HCT116 (cell line): ENCODE measurements around the gene CENPF. TPM values are rescaled to one million over a fixed set of nuclear protein-coding genes. Genes with fewer than 3 reads are reported as not detected.

Experiments used
- ATAC-seq: fragments of 200-7000 bp; cut with Tn5 transposase; 2 replicates; pipeline ENCODE4 v1.9.1; 2020; ENCODE audit warnings: mild to moderate bottlenecking, moderate library complexity
- BruUV-seq: library from RNA; stranded (reverse); fragments of 400-500 nt; replicated peaks from 2 replicates; lab custom pipeline; 2021; lab: Mats Ljungman, UMichigan
- CTCF ChIA-PET: fragments of 300-600 bp; sonication (Branson Sonifier 250); formaldehyde crosslinking; loops from one replicate; lab custom pipeline; 2021; ENCODE audit warnings: antibody characterized with exemption; lab: Charles Lee
- POLR2A ChIA-PET: fragments of 300-600, 350-600 bp; sonication (Branson Sonifier 250); formaldehyde crosslinking; loops from one replicate; lab custom pipeline; 2021; ENCODE audit warnings: antibody characterized with exemption; lab: Charles Lee
- RAD21 ChIA-PET, 2 experiments: fragments of 300-600 bp; sonication (Branson Sonifier 250); formaldehyde crosslinking; loops; one replicate each; lab custom pipeline; 2023; ENCODE audit warnings: low total read pairs in 2 of 2; ENCODE audit not compliant: uncharacterized antibody in 2 of 2, unreplicated experiment in 2 of 2, low non-redundant PET in 1 of 2; lab: Charles Lee
- DNase-seq: peaks from one replicate; pipeline ENCODE4 v3.0.0-alpha.2; 2010; ENCODE audit warnings: low read depth, low spot score
- H2AFZ ChIP-seq: fragments of 200-600 bp; shearing (Covaris generic), sonication (generic); 2 replicates; pipeline ENCODE4 v1.6.1; 2017; ENCODE audit warnings: low read depth, mixed run types, mixed read lengths, antibody characterized with exemption, low read length; ENCODE audit not compliant: poor library complexity, severe bottlenecking
- H3K27ac ChIP-seq: 2 replicates; pipeline ENCODE4 v1.5.1; 2012; ENCODE audit warnings: low read depth, low read length
- H3K27me3 ChIP-seq: fragments of 200-600 bp; sonication (generic); 2 replicates; pipeline ENCODE4 v1.6.1; 2016; ENCODE audit warnings: mixed run types, low read length, mixed read lengths; ENCODE audit not compliant: insufficient read depth
- H3K36me3 ChIP-seq, 2 experiments: fragments of 200-500 bp in 1 of 2; fragments of 200-600 bp in 1 of 2; sonication (Bioruptor generic) in 1 of 2; sonication (generic) in 1 of 2; 2 replicates each; pipeline versions ENCODE4 v1.5.1 to v1.6.1; 2014 to 2016; ENCODE audit warnings: low read length in 2 of 2, inconsistent platforms in 1 of 2, mixed read lengths in 1 of 2, mixed run types in 1 of 2; ENCODE audit not compliant: insufficient read depth in 2 of 2, control insufficient read depth in 1 of 2
- H3K4me1 ChIP-seq, 2 experiments: fragments of 200-600 bp in 1 of 2; sonication (generic) in 1 of 2; 2 replicates each; pipeline versions ENCODE4 v1.5.1 to v1.6.1; 2012 to 2017; ENCODE audit warnings: low read length in 2 of 2, inconsistent platforms in 1 of 2, mild to moderate bottlenecking in 1 of 2, mixed read lengths in 1 of 2, mixed run types in 1 of 2, moderate library complexity in 1 of 2; ENCODE audit not compliant: insufficient read depth in 2 of 2, control insufficient read depth in 1 of 2
- H3K4me2 ChIP-seq: fragments of 200-600 bp; sonication (generic); 2 replicates; pipeline ENCODE4 v1.6.1; 2017; ENCODE audit warnings: mixed run types, low read length, mixed read lengths
- H3K4me3 ChIP-seq, 2 experiments: fragments of 200-600 bp in 1 of 2; sonication (generic) in 1 of 2; replicated peaks in 1 of 2; 2 replicates each; pipeline ENCODE4 v1.5.1; 2011 to 2016; ENCODE audit warnings: low read length in 2 of 2, control low read depth in 1 of 2, low read depth in 1 of 2, mild to moderate bottlenecking in 1 of 2, mixed read lengths in 1 of 2, mixed run types in 1 of 2
- H3K79me2 ChIP-seq: fragments of 200-600 bp; sonication (generic); 2 replicates; pipeline ENCODE4 v1.6.1; 2017; ENCODE audit warnings: mild to moderate bottlenecking, mixed run types, low read length, moderate library complexity, mixed read lengths; ENCODE audit not compliant: insufficient read depth
- H3K9ac ChIP-seq: fragments of 200-600 bp; sonication (generic); 2 replicates; pipeline ENCODE4 v1.6.1; 2016; ENCODE audit warnings: low read length, mixed read lengths
- H3K9me2 ChIP-seq: fragments of 200-600 bp; sonication (generic), shearing (Covaris generic); 2 replicates; pipeline ENCODE4 v1.6.1; 2017; ENCODE audit warnings: mixed run types, mild to moderate bottlenecking, moderate library complexity; ENCODE audit not compliant: insufficient read depth
- H3K9me3 ChIP-seq, 2 experiments: fragments of 200-500 bp in 1 of 2; fragments of 200-600 bp in 1 of 2; sonication (Bioruptor generic) in 1 of 2; sonication (generic) in 1 of 2; 2 replicates each; pipeline ENCODE4 v1.6.1; 2014 to 2017; ENCODE audit warnings: low read length in 2 of 2, mixed read lengths in 2 of 2, inconsistent platforms in 1 of 2, low read depth in 1 of 2, mild to moderate bottlenecking in 1 of 2, mixed run types in 1 of 2, moderate library complexity in 1 of 2; ENCODE audit not compliant: control insufficient read depth in 1 of 2, insufficient read depth in 1 of 2
- H4K20me1 ChIP-seq: fragments of 200-600 bp; sonication (generic), shearing (Covaris generic); 2 replicates; pipeline ENCODE4 v1.6.1; 2017; ENCODE audit warnings: mixed run types, mild to moderate bottlenecking, moderate library complexity; ENCODE audit not compliant: insufficient read depth
- CBX3 ChIP-seq: IDR thresholded peaks from 2 replicates; pipeline ENCODE4 v1.6.1; 2012; ENCODE audit warnings: low read depth
- CEBPB ChIP-seq: IDR thresholded peaks from 2 replicates; pipeline ENCODE4 v1.6.1; 2012; ENCODE audit warnings: low read depth
- EGR1 ChIP-seq: IDR thresholded peaks from 2 replicates; pipeline ENCODE4 v1.6.1; 2012; ENCODE audit warnings: low read depth
- ELF1 ChIP-seq: IDR thresholded peaks from 2 replicates; pipeline ENCODE4 v1.6.1; 2012; ENCODE audit warnings: low read depth, borderline replicate concordance
- EZH2phosphoT487 ChIP-seq: fragments of 200-600 bp; IDR thresholded peaks from 2 replicates; pipeline ENCODE4 v1.6.1; 2018; ENCODE audit warnings: antibody characterized with exemption, borderline replicate concordance
- FOSL1 ChIP-seq: IDR thresholded peaks from 2 replicates; pipeline ENCODE4 v1.6.1; 2012; ENCODE audit warnings: low read depth
- JUND ChIP-seq: IDR thresholded peaks from 2 replicates; pipeline ENCODE4 v1.6.1; 2012
- POLR2AphosphoS5 ChIP-seq: IDR thresholded peaks from 2 replicates; pipeline ENCODE4 v1.6.1; 2011; ENCODE audit warnings: mild to moderate bottlenecking, low read depth, low read length, moderate library complexity
- SP1 ChIP-seq: IDR thresholded peaks from 2 replicates; pipeline ENCODE4 v1.6.1; 2012; ENCODE audit warnings: low read depth
- TCF7L2 ChIP-seq: IDR thresholded peaks from 2 replicates; pipeline ENCODE4 v1.7.0; 2011; ENCODE audit warnings: borderline replicate concordance, inconsistent platforms; ENCODE audit not compliant: insufficient read depth, insufficient read length; ENCODE audit errors: extremely low read depth
- ZBTB33 ChIP-seq: IDR thresholded peaks from 2 replicates; pipeline ENCODE4 v1.6.1; 2011; ENCODE audit warnings: mild to moderate bottlenecking, low read length, moderate library complexity; ENCODE audit not compliant: insufficient replicate concordance; ENCODE audit errors: extremely low read depth
- ZFX ChIP-seq: fragments of 450-650 bp; IDR thresholded peaks from 2 replicates; pipeline ENCODE4 v1.6.1; 2017
- ZNF274 ChIP-seq: fragments of 200-500 bp; sonication (Bioruptor generic); IDR thresholded peaks from 2 replicates; pipeline ENCODE4 v1.6.1; 2014; ENCODE audit warnings: mild to moderate bottlenecking, low read depth, low read length, inconsistent platforms
- intact Hi-C: fragments of 100-400 bp; cut with micrococcal nuclease; formaldehyde crosslinking; loops from 2 replicates; pipeline ENCODE4 v1.10.0; 2022
- total RNA-seq: library from RNA; stranded (reverse); gene quantifications from one replicate; pipeline ENCODE4 v1.2.1, GENCODE V29; 2021; ENCODE audit not compliant: unreplicated experiment
- TF ChIP-seq, protein P1 (sequence below): IDR thresholded peaks from 2 replicates; pipeline ENCODE4 v1.6.1; 2012
- TF ChIP-seq, protein P2 (sequence below): IDR thresholded peaks from 2 replicates; pipeline ENCODE4 v1.6.1; 2012

Gene CENPF
- total RNA-seq, 1 experiment from 2014 or later, result 120 TPM

GRCh38 chr1:214588963-214589597 is 13.9 kb upstream of the CENPF start:
- Histone ChIP-seq H3K9ac (no peak overlapping the region), H3K27me3 (no peaks in the 10 kb centered on the region), H3K9me2 (no peaks in the 10 kb centered on the region), H3K4me3 (no peak overlapping the region), H3K79me2 (no peaks in the 10 kb centered on the region), H2AFZ (no peak overlapping the region), H3K36me3 (no peaks in the 10 kb centered on the region), H3K9me3 (no peaks in the 10 kb centered on the region), H3K4me2 (no peak overlapping the region), H4K20me1 (no peaks in the 10 kb centered on the region), H3K27ac (no peak overlapping the region), H3K4me1 (0 out of 4 replicates have a peak, but pooled peaks cover 0 to 5% of the 10 kb centered on the region in 2 experiments)
- ChIA-PET RAD21 (interaction anchor here in 1 of 2 experiments (0.7 kb wide), 1 partner anchor 73 kb away, joined by 3 read pairs; no protein-coding TSS in a partner anchor), POLR2A (no interaction called here), CTCF (interaction anchor here (8.7 kb wide), 1 partner anchor 257 kb away, joined by 130 read pairs; no protein-coding TSS in a partner anchor)
- ATAC-seq (no peak), DNase-seq (no peak)
- no peak for TF ChIP-seq ZNF274
- no peak for TF ChIP-seq CBX3
- TF ChIP-seq, protein P1, sequence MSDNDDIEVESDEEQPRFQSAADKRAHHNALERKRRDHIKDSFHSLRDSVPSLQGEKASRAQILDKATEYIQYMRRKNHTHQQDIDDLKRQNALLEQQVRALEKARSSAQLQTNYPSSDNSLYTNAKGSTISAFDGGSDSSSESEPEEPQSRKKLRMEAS, result no peak
- TF ChIP-seq EZH2phosphoT487, result no peak
- no peak for TF ChIP-seq JUND
- TF ChIP-seq ZBTB33, result no peak
- no peak for TF ChIP-seq ELF1
- TF ChIP-seq EGR1, result no peak
- TF ChIP-seq POLR2AphosphoS5, result no peak
- no peak for TF ChIP-seq SP1
- TF ChIP-seq CEBPB, result no peak
- TF ChIP-seq TCF7L2, result no peak
- no peak for TF ChIP-seq ZFX
- TF ChIP-seq FOSL1, result no peak
- TF ChIP-seq, protein P2, sequence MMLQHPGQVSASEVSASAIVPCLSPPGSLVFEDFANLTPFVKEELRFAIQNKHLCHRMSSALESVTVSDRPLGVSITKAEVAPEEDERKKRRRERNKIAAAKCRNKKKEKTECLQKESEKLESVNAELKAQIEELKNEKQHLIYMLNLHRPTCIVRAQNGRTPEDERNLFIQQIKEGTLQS, result no peak
- intact Hi-C loops, result no loop called here
- BruUV-seq, result no TSS peak
